Stomach smooth muscle (tissue), 2 donors: ENCODE measurements around the gene RARRES2.
A peak's percentile ranks its signal among the peaks of the same experiment; 100 is the strongest.

Source experiments
- H3K27ac ChIP-seq: one replicate; pipeline ENCODE4 v1.7.0; 2013; ENCODE audit warnings: mild to moderate bottlenecking, low read length, inconsistent platforms
- H3K27me3 ChIP-seq, 2 donors: one replicate each; pipeline ENCODE4 v1.7.0; 2013; ENCODE audit warnings: low read length in 2 of 2; ENCODE audit not compliant: insufficient read depth in 2 of 2, control insufficient read depth in 1 of 2
- H3K36me3 ChIP-seq, 2 donors: one replicate each; pipeline ENCODE4 v1.7.0; 2013; ENCODE audit warnings: low read length in 2 of 2; ENCODE audit not compliant: control insufficient read depth in 2 of 2, insufficient read depth in 2 of 2
- H3K4me1 ChIP-seq: one replicate; pipeline ENCODE4 v1.7.0; 2013; ENCODE audit warnings: low read length; ENCODE audit not compliant: control insufficient read depth, insufficient read depth
- H3K4me3 ChIP-seq, 2 donors: one replicate each; pipeline ENCODE4 v1.7.0; 2013; ENCODE audit warnings: low read length in 2 of 2
- H3K9ac ChIP-seq, 2 donors: one replicate each; pipeline ENCODE4 v1.7.0; 2013; ENCODE audit warnings: low read length in 2 of 2, mild to moderate bottlenecking in 1 of 2
- H3K9me3 ChIP-seq, 2 donors: one replicate each; pipeline ENCODE4 v1.7.0; 2013; ENCODE audit warnings: low read length in 2 of 2; ENCODE audit not compliant: control insufficient read depth in 2 of 2
- donor health status: healthy.
- donor health status: Pancreatic carcinoma.

Gene RARRES2

DNA sequence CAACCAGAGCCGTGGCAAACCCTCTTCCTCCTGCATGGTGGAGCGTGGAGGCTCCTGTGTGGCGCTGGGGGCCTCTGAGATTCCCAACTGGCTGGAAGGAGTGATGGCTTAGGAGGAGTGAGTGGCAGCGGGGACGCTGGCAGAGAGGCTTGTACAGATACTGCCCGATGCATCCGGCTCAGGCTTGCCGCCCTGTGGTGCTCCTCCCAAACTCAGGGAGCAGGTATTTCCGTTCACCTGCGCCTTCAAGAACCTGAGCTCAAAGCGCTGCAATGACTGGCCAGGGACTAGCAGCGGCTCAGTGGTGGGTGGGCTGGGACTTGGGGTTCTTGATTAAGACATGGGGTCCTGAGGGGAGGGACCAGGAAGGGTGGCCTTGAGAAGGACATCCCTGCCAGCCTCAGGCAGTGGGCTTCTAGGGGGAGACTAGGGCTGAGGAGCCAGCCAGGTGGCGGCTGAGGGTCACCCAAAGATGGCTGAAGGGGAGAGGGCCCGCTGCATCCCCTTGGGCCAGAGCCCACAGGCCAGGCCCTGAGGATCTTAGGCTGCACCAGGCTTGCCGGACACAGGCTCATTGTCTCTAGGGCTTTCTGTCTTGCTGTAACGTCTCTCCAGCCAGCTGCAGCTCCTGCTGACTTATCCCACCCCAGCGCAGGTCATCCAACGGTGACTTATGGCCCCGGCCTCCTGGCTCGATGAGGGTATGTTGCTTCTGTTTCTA is 40.9 kb upstream of the RARRES2 start:
- H3K9me3 ChIP-seq = no peaks in the 10 kb centered on the region
- peaks cover 37% of the 10 kb centered on the region for H3K4me1 ChIP-seq
- no peak overlapping the region for H3K9ac ChIP-seq
- H3K4me3 ChIP-seq = no peak overlapping the region
- no peaks in the 10 kb centered on the region for H3K27me3 ChIP-seq
- H3K27ac ChIP-seq = no peak overlapping the region
- no peaks in the 10 kb centered on the region for H3K36me3 ChIP-seq

GRCh38 chr7:150381785-150382122 is 40.3 kb upstream of the RARRES2 start:
- H3K9ac ChIP-seq = no peak overlapping the region
- no peak overlapping the region for H3K4me3 ChIP-seq
- H3K27ac ChIP-seq = no peak overlapping the region
- no peaks in the 10 kb centered on the region for H3K27me3 ChIP-seq
- H3K36me3 ChIP-seq = no peaks in the 10 kb centered on the region
- no peaks in the 10 kb centered on the region for H3K9me3 ChIP-seq
- peaks cover 37% of the 10 kb centered on the region for H3K4me1 ChIP-seq

DNA sequence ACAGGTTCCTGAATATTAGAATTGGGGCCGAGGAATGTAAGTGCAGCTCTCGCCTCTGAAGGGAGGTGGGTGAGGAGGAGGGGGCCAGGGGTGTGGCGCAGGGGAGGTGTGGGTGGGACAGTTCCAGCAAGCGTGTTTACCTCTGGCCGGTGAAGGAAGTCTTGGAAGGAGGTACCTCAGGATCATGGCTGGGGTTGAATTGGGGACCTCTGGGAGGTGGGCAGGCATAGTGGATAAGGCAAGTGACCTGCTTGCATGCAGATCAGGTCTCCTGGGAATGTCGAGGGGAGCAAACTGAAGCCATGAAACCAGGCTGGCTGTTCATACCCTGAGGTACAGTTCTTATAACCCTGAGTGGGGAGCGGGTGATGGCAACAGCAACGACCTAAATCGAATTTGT is 39.7 kb upstream of the RARRES2 start:
- H3K27me3 ChIP-seq = no peaks in the 10 kb centered on the region
- H3K4me1 ChIP-seq = peaks cover 37% of the 10 kb centered on the region

DNA sequence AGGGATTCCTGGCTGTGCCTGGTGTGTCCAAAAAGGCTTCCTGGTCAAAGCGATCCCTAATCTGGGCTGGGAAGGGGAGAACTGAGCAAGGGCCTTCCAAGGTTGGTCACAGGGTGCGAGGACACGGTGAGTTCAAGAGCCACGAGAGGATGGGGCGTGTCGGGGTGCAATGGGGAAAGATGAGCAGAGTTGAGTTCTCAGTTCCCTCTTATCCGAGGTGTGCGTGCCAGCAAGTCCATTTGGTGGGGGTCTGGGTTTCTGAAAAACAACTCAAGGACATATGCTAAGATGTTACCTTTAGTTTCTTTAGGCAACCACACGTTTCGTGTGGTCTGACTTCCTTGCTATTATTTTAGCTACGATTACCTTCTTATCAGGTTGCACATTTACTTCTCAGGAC is 39.0 kb upstream of the RARRES2 start:
- H3K9ac ChIP-seq = peak overlapping the region in 1 of 2 donors; percentile 77
- H3K27me3 ChIP-seq = no peaks in the 10 kb centered on the region
- no peaks in the 10 kb centered on the region for H3K36me3 ChIP-seq
- H3K4me1 ChIP-seq = peaks cover 37% of the 10 kb centered on the region
- no peaks in the 10 kb centered on the region for H3K9me3 ChIP-seq
- H3K4me3 ChIP-seq = peak overlapping the region; percentile 80 to 87
- H3K27ac ChIP-seq = no peak overlapping the region

More for the DNA sequence above, 39.7 kb upstream of the RARRES2 start:
- Histone ChIP-seq H3K4me3 (no peak overlapping the region), H3K36me3 (no peaks in the 10 kb centered on the region), H3K27ac (no peak overlapping the region), H3K9me3 (no peaks in the 10 kb centered on the region), H3K9ac (no peak overlapping the region)

DNA sequence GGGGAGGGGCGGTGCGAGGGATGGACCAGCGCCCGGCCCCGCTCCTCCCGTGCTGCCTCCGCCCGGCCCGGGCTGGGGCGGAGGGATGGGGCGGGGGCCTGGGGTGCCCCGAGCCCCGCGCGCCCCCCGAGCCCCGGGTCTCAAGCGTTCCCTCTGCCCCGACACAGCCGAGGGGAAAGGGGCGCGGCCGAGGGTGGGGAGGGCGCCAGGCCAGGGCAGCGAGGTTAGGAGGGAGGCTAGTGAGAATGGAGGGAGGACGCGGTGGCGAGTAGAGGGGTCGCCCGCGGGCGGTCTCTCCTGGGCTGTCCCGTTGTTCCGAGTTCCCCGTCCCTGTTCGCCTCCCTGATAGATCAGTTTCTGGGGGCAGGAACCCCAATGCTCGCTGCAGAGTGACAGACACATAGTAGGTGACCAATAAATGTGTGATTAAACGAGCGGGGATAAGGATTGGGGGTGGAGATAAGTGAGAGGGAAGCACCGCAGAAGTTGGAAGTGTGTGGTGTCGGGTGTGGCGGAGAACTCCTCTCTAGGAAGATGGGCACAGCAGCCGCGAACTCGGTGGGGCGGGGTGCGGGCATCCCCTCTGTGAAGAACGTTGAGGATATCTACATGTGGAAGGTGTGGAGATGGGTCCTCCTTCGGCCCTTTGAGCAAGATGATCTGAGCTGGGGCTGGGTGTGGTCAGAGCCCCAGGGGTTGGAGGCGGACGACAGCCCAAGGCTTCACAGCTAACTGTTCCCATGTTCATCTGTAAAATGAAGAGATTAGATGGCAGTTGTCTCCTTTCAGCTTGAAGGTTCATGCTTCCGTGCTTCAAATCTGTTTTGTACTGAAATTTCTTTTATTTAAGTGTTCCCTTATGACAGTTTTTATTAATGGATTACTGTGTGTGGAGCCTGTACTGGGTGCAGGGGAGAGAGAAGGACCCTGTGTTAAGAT is 38.3 kb upstream of the RARRES2 start:
- no peaks in the 10 kb centered on the region for H3K9me3 ChIP-seq
- peaks cover 37% of the 10 kb centered on the region for H3K4me1 ChIP-seq
- H3K4me3 ChIP-seq = peak overlapping the region; percentile 80 to 87
- peak overlapping the region; percentile 67 for H3K27ac ChIP-seq
- no peaks in the 10 kb centered on the region for H3K27me3 ChIP-seq
- H3K9ac ChIP-seq = peak overlapping the region; percentile 77 to 84
- H3K36me3 ChIP-seq = no peaks in the 10 kb centered on the region

DNA sequence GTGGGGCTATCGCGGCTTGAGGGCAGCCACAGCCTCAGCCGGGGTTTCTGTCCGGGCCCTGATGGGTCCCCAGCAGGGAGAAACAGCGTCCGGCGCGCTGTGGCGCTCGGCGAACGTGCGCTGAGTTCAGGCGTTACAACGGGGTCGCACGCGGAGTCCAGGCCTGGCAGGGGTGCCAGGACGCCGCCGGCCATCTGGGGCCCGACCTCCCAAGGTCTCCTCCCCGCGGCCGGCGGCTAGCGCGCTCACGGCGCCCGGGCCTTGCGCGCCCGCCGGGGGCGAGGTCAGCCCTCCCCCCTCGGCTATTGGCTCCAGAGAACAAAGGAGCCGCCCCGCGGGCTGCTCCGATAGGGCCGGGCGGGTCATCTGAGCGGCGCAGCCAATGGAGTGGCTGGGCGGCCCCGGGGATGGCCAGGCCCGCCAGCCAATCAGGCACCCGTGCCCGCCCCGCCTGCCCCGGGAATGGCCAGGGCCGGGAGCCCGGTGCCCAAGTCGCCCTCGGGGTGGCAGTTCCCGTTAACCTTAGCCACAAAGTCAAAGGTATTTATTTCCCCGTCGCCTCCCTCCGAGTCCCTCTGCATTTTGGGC is 37.5 kb upstream of the RARRES2 start, which contains the start of gene ZNF775:
ZNF775 (plus strand) TSS at position 478 of the 588 bp plus-strand sequence. CDS start 9,141 bp downstream, outside the sequence.
- Histone ChIP-seq H3K27ac (peak within 1 kb of the TSS; percentile 77), H3K9ac (peak within 1 kb of the TSS; percentile 85 to 92), H3K27me3 (no peaks in the 10 kb centered on the region), H3K36me3 (peaks cover 3 to 4% of the 10 kb centered on the region in 2 donors), H3K9me3 (no peaks in the 10 kb centered on the region), H3K4me3 (peak within 1 kb of the TSS; percentile 80 to 87), H3K4me1 (peaks cover 34% of the 10 kb centered on the region)

GRCh38 chr7:150378115-150378852 is 36.9 kb upstream of the RARRES2 start:
- peaks cover 34% of the 10 kb centered on the region for H3K4me1 ChIP-seq
- H3K27ac ChIP-seq = peak overlapping the region; percentile 77

GRCh38 chr7:150377635-150378034 is 36.2 kb upstream of the RARRES2 start:
- Histone ChIP-seq H3K27ac (peak overlapping the region; percentile 77), H3K4me1 (peaks cover 32% of the 10 kb centered on the region), H3K36me3 (peaks cover 5 to 11% of the 10 kb centered on the region in 2 donors), H3K4me3 (no peak overlapping the region), H3K9ac (no peak overlapping the region), H3K9me3 (no peaks in the 10 kb centered on the region), H3K27me3 (no peaks in the 10 kb centered on the region)

More at GRCh38 chr7:150378115-150378852, 36.9 kb upstream of the RARRES2 start:
- Histone ChIP-seq H3K4me3 (peak overlapping the region; percentile 76 to 87), H3K9me3 (no peaks in the 10 kb centered on the region), H3K27me3 (no peaks in the 10 kb centered on the region), H3K36me3 (peaks cover 5 to 7% of the 10 kb centered on the region in 2 donors), H3K9ac (peak overlapping the region; percentile 85 to 92)

- H3K4me3 ChIP-seq = no peak overlapping the region
- H3K27me3 ChIP-seq = no peaks in the 10 kb centered on the region
- H3K27ac ChIP-seq = no peak overlapping the region
- no peak overlapping the region for H3K9ac ChIP-seq
- H3K36me3 ChIP-seq = peaks cover 8 to 11% of the 10 kb centered on the region in 2 donors
- H3K4me1 ChIP-seq = peaks cover 29% of the 10 kb centered on the region
- no peaks in the 10 kb centered on the region for H3K9me3 ChIP-seq
These were observed 35.8 kb upstream of the RARRES2 start for GRCh38 chr7:150377196-150377595.

DNA sequence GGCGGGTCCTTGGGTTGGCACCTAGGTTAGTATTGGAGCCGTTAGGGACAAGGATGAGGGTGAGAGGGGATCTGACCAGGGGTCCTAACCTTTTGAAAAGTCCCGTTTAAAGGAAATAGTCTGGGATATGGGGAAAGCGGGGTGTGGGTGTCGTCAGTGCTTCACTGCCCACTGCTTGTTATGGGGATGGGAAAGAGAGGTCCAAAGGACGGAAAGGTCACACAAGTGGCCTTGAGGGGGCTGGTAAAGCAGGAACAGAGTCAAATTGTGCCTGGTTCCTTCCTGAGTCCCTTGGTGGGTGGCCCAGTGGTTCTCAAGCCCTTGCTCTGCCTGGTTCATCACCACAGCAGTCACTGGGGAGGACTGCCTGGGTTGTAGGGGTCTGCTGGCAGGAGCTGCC is 35.1 kb upstream of the RARRES2 start:
- H3K9me3 ChIP-seq = no peaks in the 10 kb centered on the region
- no peak overlapping the region for H3K9ac ChIP-seq
- peaks cover 26% of the 10 kb centered on the region for H3K4me1 ChIP-seq
- peaks cover 8 to 11% of the 10 kb centered on the region in 2 donors for H3K36me3 ChIP-seq
- H3K4me3 ChIP-seq = no peak overlapping the region
- H3K27me3 ChIP-seq = no peaks in the 10 kb centered on the region
- peak overlapping the region; percentile 24 for H3K27ac ChIP-seq
